GM19043 (cell line): Measurements from ENCODE around the gene TYW3.

Experiments used
- ATAC-seq: cut with Tn5 transposase; IDR thresholded peaks from one replicate; pipeline ENCODE4 v1.9.1; 2021; ENCODE audit warnings: low read depth; ENCODE audit not compliant: unreplicated experiment

The TYW3 gene

GRCh38 chr1:74732960-74733603 is at the start of gene TYW3, which contains the start of gene CRYZ:
Gene TYW3 (plus strand): TSS chr1:74733152. CDS start chr1:74733245, 93 bp downstream.
Gene CRYZ (minus strand): TSS chr1:74733050. CDS start chr1:74724821, 8,229 bp downstream.
- peak; percentile 52 for ATAC-seq

GRCh38 chr1:74683656-74684055 is 49.3 kb upstream of the TYW3 start:
- ATAC-seq, result no peak

- no peak for ATAC-seq
Measured at GRCh38 chr1:74684301-74684700, 48.7 kb upstream of the TYW3 start.

- no peak for ATAC-seq
Measured at GRCh38 chr1:74686928-74687327, 46.0 kb upstream of the TYW3 start.

GRCh38 chr1:74689621-74690363 is 43.2 kb upstream of the TYW3 start:
- ATAC-seq, result peak; percentile 69

GRCh38 chr1:74690364-74690696 is 42.6 kb upstream of the TYW3 start:
- no peak for ATAC-seq

- ATAC-seq, result no peak
Measured at GRCh38 chr1:74690909-74691308, 42.0 kb upstream of the TYW3 start.

- ATAC-seq, result no peak
Measured at GRCh38 chr1:74693473-74693872, 39.5 kb upstream of the TYW3 start.

GRCh38 chr1:74697832-74698231 is 35.1 kb upstream of the TYW3 start:
- no peak for ATAC-seq

GRCh38 chr1:74699331-74699730 is 33.6 kb upstream of the TYW3 start:
- peak; percentile 33 for ATAC-seq

- no peak for ATAC-seq
Measured at GRCh38 chr1:74703386-74704182, 29.4 kb upstream of the TYW3 start.

- no peak for ATAC-seq
Measured at GRCh38 chr1:74712881-74713280, 20.1 kb upstream of the TYW3 start.

- peak; percentile 8 for ATAC-seq
Measured at GRCh38 chr1:74713849-74714248, 19.1 kb upstream of the TYW3 start.

GRCh38 chr1:74714429-74715235 is 18.3 kb upstream of the TYW3 start:
- peak; percentile 57 for ATAC-seq

GRCh38 chr1:74715236-74715502 is 17.8 kb upstream of the TYW3 start:
- ATAC-seq, result no peak

- ATAC-seq, result no peak
Measured at GRCh38 chr1:74715806-74716205, 17.1 kb upstream of the TYW3 start.

- no peak for ATAC-seq
Measured at GRCh38 chr1:74716822-74717221, 16.1 kb upstream of the TYW3 start.

- no peak for ATAC-seq
Measured at GRCh38 chr1:74717626-74718025, 15.3 kb upstream of the TYW3 start.

GRCh38 chr1:74726063-74726462 is 6.9 kb upstream of the TYW3 start:
- no peak for ATAC-seq

- no peak for ATAC-seq
Measured at GRCh38 chr1:74728736-74729135, 4.2 kb upstream of the TYW3 start.
